Suprapubic skin (tissue), 4 donors: ENCODE measurements around the gene POLE. TPM values are rescaled to one million over a fixed set of nuclear protein-coding genes. Genes with fewer than 3 reads are reported as not detected.
A peak's percentile ranks its signal among the peaks of the same experiment; 100 is the strongest.

Experiments
- DNase-seq, 2 donors: peaks; one replicate each; pipeline ENCODE4 v3.0.0-alpha.2; 2019; ENCODE audit warnings: low spot score in 2 of 2
- H3K27ac ChIP-seq: fragments of 200-600 bp; sonication (generic); one replicate; pipeline ENCODE4 v1.5.1; 2019
- H3K27me3 ChIP-seq: fragments of 200-600 bp; sonication (generic); one replicate; pipeline ENCODE4 v1.5.1; 2019
- H3K36me3 ChIP-seq: fragments of 200-600 bp; sonication (generic); one replicate; pipeline ENCODE4 v1.5.1; 2019
- H3K4me1 ChIP-seq: fragments of 200-600 bp; sonication (generic); one replicate; pipeline ENCODE4 v1.5.1; 2019
- H3K4me3 ChIP-seq: fragments of 200-600 bp; sonication (generic); one replicate; pipeline ENCODE4 v1.5.1; 2019; ENCODE audit warnings: mild to moderate bottlenecking
- H3K9me3 ChIP-seq: fragments of 200-600 bp; sonication (generic); one replicate; pipeline ENCODE4 v1.5.1; 2019
- EP300 ChIP-seq: sonication (generic); formaldehyde crosslinking; IDR thresholded peaks from one replicate; pipeline ENCODE4 v1.6.1; 2017; ENCODE audit warnings: antibody characterized with exemption
- POLR2A ChIP-seq, 2 donors: fragments of 450-650 bp; IDR thresholded peaks; one replicate each; pipeline ENCODE4 v1.6.1; 2017; ENCODE audit warnings: antibody characterized with exemption in 2 of 2, mild to moderate bottlenecking in 2 of 2, moderate library complexity in 2 of 2
- POLR2AphosphoS5 ChIP-seq, 3 donors: sonication (generic); formaldehyde crosslinking; IDR thresholded peaks; one replicate each; pipeline ENCODE4 v1.6.1; 2017; ENCODE audit warnings: antibody characterized with exemption in 3 of 3
- whole genome bisulfite sequencing: methylation state at CpG from one replicate; pipeline ENCODE4 v1.1.5; 2018; 5-methylcytosine and 5-hydroxymethylcytosine counted together
- total RNA-seq, 4 donors: library from RNA; depleted of rRNA; stranded (reverse); fragments of >200 nt; gene quantifications; one replicate each; pipeline ENCODE4 v1.1.0, GENCODE V29; 2016
- TF ChIP-seq, protein P1 (sequence below), 2 donors: fragments of 200-600 bp in 1 of 2; fragments of 450-650 bp in 1 of 2; sonication (generic) in 1 of 2; IDR thresholded peaks; one replicate each; pipeline ENCODE4 v1.5.1; 2016 to 2019; ENCODE audit warnings: antibody characterized with exemption in 2 of 2, mild to moderate bottlenecking in 1 of 2, moderate library complexity in 1 of 2

The POLE gene, protein sequence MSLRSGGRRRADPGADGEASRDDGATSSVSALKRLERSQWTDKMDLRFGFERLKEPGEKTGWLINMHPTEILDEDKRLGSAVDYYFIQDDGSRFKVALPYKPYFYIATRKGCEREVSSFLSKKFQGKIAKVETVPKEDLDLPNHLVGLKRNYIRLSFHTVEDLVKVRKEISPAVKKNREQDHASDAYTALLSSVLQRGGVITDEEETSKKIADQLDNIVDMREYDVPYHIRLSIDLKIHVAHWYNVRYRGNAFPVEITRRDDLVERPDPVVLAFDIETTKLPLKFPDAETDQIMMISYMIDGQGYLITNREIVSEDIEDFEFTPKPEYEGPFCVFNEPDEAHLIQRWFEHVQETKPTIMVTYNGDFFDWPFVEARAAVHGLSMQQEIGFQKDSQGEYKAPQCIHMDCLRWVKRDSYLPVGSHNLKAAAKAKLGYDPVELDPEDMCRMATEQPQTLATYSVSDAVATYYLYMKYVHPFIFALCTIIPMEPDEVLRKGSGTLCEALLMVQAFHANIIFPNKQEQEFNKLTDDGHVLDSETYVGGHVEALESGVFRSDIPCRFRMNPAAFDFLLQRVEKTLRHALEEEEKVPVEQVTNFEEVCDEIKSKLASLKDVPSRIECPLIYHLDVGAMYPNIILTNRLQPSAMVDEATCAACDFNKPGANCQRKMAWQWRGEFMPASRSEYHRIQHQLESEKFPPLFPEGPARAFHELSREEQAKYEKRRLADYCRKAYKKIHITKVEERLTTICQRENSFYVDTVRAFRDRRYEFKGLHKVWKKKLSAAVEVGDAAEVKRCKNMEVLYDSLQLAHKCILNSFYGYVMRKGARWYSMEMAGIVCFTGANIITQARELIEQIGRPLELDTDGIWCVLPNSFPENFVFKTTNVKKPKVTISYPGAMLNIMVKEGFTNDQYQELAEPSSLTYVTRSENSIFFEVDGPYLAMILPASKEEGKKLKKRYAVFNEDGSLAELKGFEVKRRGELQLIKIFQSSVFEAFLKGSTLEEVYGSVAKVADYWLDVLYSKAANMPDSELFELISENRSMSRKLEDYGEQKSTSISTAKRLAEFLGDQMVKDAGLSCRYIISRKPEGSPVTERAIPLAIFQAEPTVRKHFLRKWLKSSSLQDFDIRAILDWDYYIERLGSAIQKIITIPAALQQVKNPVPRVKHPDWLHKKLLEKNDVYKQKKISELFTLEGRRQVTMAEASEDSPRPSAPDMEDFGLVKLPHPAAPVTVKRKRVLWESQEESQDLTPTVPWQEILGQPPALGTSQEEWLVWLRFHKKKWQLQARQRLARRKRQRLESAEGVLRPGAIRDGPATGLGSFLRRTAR (N-terminal part only)
- total RNA-seq: 100 to 1,000 TPM in 1 of 4 donors, 10 to 100 TPM in 3; 34.1 to 130 (median 43.3) TPM

DNA sequence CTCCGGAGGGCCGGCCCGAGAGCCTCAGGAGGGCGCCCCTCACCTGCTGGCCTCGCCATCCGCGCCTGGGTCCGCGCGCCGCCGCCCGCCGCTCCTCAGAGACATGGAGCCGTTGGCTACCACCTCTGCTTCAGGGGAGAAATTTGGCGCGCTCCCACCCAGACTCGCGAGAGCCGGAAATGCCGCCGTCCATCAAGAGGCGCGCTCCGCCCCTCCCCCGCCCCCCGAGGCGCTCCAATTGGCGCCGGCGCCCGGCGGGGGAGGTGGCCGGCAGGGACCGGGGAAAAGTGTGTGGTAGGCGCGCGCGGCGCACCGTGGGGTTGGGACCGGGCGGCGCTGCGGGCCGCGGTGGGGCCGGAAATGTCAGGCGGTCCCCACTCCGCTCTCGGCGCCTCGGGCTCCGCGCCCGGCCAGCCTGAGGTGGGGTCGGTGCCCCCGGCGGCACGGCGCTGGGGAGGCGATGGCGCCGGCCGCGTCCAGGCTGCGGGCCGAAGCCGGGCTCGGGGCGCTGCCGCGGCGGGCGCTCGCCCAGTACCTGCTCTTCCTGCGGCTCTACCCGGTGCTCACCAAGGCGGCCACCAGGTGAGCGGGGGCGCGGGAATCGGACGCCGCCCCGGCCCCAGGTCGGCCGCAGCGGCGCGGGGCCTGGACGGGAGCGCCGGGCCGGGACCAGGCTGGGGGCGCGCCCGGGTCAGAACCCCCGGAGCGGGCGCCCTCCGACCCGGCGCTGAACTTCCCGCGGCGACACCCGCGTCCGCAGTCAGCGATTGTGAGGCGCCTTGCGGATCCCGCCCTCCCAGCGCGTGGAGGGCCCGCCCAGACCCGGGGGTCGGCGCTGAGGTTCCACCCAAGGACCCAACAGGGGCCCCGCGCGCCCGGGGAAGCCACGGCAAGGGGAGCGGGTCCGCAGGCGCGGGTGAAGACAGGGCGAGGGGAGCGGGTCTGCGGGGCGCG, at the start of gene POLE, which contains the start of gene PXMP2:
Gene POLE, minus strand, starts transcription at position 132 of the 954 bp plus-strand sequence. Its CDS starts 27 bp downstream, at position 105.
Gene PXMP2, plus strand, starts transcription at position 377 of the 954 bp plus-strand sequence. Its CDS starts 84 bp downstream, at position 461.
- Histone ChIP-seq H3K4me1 (peaks cover 14% of the 10 kb centered on the region), H3K9me3 (no peaks in the 10 kb centered on the region), H3K27me3 (no peaks in the 10 kb centered on the region), H3K36me3 (no peaks in the 10 kb centered on the region), H3K27ac (peak within 1 kb of the TSS; percentile 60), H3K4me3 (peak within 1 kb of the TSS; percentile 97)
- peak; percentile 97 for DNase-seq
- 7% methylated on average over 8 of the region's 134 CpGs for whole genome bisulfite sequencing
- TF ChIP-seq, protein P1, sequence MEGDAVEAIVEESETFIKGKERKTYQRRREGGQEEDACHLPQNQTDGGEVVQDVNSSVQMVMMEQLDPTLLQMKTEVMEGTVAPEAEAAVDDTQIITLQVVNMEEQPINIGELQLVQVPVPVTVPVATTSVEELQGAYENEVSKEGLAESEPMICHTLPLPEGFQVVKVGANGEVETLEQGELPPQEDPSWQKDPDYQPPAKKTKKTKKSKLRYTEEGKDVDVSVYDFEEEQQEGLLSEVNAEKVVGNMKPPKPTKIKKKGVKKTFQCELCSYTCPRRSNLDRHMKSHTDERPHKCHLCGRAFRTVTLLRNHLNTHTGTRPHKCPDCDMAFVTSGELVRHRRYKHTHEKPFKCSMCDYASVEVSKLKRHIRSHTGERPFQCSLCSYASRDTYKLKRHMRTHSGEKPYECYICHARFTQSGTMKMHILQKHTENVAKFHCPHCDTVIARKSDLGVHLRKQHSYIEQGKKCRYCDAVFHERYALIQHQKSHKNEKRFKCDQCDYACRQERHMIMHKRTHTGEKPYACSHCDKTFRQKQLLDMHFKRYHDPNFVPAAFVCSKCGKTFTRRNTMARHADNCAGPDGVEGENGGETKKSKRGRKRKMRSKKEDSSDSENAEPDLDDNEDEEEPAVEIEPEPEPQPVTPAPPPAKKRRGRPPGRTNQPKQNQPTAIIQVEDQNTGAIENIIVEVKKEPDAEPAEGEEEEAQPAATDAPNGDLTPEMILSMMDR (IDR thresholded peaks at IDR 0.05): no peak
- peak in 1 of 3 donors; percentile 22 for TF ChIP-seq POLR2AphosphoS5 (IDR thresholded peaks at IDR 0.05)
- no peak for TF ChIP-seq POLR2A (IDR thresholded peaks at IDR 0.05)
- no peak for TF ChIP-seq EP300

DNA sequence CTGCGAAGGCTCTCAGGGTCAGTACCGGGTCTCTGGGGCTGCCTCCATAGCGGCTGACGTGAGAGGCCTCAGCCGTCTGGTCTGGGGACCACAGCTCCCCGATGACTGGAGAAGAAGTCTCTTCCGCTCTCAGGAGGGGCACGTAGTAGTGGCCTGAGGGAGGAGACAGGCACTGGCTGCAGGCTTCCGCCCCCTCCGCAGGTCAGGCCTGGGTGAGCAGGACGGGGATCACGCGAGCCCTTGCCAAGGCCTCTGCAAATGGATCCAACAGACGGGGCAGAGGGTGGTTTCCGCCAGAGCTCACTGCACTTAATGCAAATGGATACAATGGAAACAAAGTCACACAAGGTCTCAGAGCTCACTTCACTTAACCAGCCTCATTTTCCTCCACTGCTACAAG, 49.8 kb upstream of the POLE start:
- Histone ChIP-seq H3K4me3 (no peak overlapping the region), H3K27me3 (no peaks in the 10 kb centered on the region), H3K27ac (no peak overlapping the region), H3K36me3 (peaks cover 98% of the 10 kb centered on the region), H3K9me3 (no peaks in the 10 kb centered on the region), H3K4me1 (no peaks in the 10 kb centered on the region)
- no peak for DNase-seq
- WGBS: 90% methylated on average over 10 of the region's 15 CpGs
- TF ChIP-seq EP300: no peak
- no peak for TF ChIP-seq POLR2AphosphoS5 (IDR thresholded peaks at IDR 0.05)
- TF ChIP-seq POLR2A (IDR thresholded peaks at IDR 0.05): no peak
- TF ChIP-seq, protein P1 (IDR thresholded peaks at IDR 0.05): no peak

DNA sequence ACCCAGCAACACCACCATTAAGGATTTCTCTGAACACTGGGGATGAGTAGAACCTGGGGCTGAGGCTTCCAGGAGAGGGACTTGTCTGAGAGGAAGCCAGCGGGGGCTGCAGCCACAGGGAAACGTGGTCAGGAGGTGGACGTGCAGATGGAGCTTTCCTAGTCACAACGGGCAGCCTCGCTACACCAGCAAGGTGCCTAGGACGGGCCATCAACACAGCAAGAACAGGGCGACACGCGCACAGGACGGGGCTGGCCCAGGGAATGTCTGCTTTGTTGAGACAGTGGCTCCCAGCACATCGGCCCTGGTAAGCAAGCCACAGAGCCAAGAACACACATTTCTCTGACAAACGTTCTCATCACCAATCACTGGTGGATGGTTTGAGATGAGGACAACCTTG, 49.2 kb upstream of the POLE start:
- Histone ChIP-seq H3K36me3 (peaks cover 98% of the 10 kb centered on the region), H3K27me3 (no peaks in the 10 kb centered on the region), H3K9me3 (no peaks in the 10 kb centered on the region), H3K4me1 (no peaks in the 10 kb centered on the region), H3K27ac (no peak overlapping the region), H3K4me3 (no peak overlapping the region)
- TF ChIP-seq, protein P1 (IDR thresholded peaks at IDR 0.05): no peak
- no peak for TF ChIP-seq EP300
- TF ChIP-seq POLR2AphosphoS5 (IDR thresholded peaks at IDR 0.05): no peak
- no peak for DNase-seq
- 95% methylated on average over 11 of the region's 12 CpGs for WGBS

DNA sequence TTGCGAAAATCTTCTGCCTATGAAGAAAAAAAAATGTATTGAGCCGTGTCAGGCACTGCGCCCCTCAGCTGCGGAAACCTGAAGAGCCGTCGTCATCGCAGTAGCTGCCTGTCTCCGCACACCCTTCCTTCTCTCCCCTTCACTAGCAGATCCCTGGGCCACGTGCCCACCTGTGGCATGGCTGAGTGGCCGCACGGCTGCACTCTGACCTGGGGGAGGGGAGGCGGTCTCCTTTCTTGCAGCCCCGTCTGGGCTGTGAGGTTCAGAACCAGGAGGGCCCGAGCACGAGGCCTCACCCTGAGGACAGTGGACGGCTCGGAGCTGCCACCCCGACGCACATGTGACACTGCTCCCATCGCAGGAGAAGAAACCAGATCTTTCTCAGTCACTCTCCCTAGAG, 48.4 kb upstream of the POLE start:
- Histone ChIP-seq H3K4me3 (no peak overlapping the region), H3K36me3 (peaks cover 98% of the 10 kb centered on the region), H3K27me3 (no peaks in the 10 kb centered on the region), H3K27ac (no peak overlapping the region), H3K9me3 (no peaks in the 10 kb centered on the region), H3K4me1 (no peaks in the 10 kb centered on the region)
- DNase-seq: no peak
- WGBS: 93% methylated on average over 20 of the region's 20 CpGs
- no peak for TF ChIP-seq POLR2A (IDR thresholded peaks at IDR 0.05)
- TF ChIP-seq, protein P1 (IDR thresholded peaks at IDR 0.05): no peak
- TF ChIP-seq POLR2AphosphoS5 (IDR thresholded peaks at IDR 0.05): no peak
- no peak for TF ChIP-seq EP300
